ENCODE data around the gene ADCY5.

The ADCY5 gene

DNA sequence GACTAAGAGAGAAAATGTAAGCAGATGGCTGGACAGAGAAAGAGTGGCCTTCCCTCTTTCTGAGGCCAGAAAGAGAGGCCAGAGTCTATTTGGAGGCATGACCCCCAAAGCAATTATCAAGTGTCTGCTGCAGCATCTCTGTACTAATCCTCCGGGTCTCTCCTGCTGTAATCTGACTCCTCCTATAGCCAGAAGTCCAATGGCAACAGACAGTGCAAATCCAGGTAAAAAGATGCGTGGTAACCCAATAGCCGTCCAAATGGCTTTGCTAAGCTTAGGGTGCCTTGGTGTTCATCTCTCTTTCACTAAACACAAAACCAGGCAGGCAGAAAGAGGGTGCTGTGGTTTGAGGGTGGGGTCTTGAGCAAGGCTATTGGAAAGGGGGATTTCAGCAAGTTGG is 91.6 kb downstream of the ADCY5 start:
- Histone ChIP-seq H3K27ac (ENCODE audit: low read depth, low read length) (no peak overlapping the region), H3K27me3 (ENCODE audit: control insufficient read depth, insufficient read depth, low read length) (peaks cover 3% of the 10 kb centered on the region), H3K4me1 (ENCODE audit: control insufficient read depth, insufficient read depth, low read length) (0 out of 2 replicates have a peak, but pooled peaks cover 2% of the 10 kb centered on the region), H3K4me3 (ENCODE audit: low read depth, low read length) (no peak overlapping the region), H3K9me3 (ENCODE audit: control insufficient read depth, insufficient read depth, low read depth, low read length) (peaks cover 4% of the 10 kb centered on the region; the same call in 1 of the 2 replicates), H3K36me3 (ENCODE audit: control insufficient read depth, insufficient read depth, low read length) (no peaks in the 10 kb centered on the region), H3K9ac (ENCODE audit: low read length) (no peak overlapping the region)

DNA sequence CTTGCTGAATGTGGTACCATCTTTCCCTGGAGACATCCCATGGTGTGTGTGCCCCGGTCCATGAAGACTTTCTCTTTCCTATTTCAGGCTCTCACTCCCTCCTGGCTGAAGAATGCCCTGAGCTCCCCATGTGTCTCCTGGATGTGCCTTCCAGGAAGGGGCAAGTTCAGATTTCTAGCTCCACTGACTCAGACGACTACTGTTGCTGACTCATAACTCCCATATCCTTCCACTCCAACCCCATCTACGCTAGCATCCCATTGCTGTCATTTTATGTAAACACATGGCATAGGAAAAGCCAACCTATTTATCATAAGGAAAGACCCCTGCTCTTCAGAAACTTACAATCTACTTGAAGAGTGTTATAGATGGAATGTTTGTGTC is 95.0 kb downstream of the ADCY5 start:
- Histone ChIP-seq H3K27me3 (ENCODE audit: control insufficient read depth, insufficient read depth, low read length) (no peaks in the 10 kb centered on the region; the same call in 1 of the 2 replicates), H3K9ac (ENCODE audit: low read length) (no peak overlapping the region), H3K9me3 (ENCODE audit: control insufficient read depth, insufficient read depth, low read depth, low read length) (peaks cover 4% of the 10 kb centered on the region; the same call in 1 of the 2 replicates), H3K36me3 (ENCODE audit: control insufficient read depth, insufficient read depth, low read length) (no peaks in the 10 kb centered on the region), H3K4me3 (ENCODE audit: low read depth, low read length) (no peak overlapping the region), H3K4me1 (ENCODE audit: control insufficient read depth, insufficient read depth, low read length) (peaks cover 14% of the 10 kb centered on the region; the same call in 1 of the 2 replicates), H3K27ac (ENCODE audit: low read depth, low read length) (no peak overlapping the region)

DNA sequence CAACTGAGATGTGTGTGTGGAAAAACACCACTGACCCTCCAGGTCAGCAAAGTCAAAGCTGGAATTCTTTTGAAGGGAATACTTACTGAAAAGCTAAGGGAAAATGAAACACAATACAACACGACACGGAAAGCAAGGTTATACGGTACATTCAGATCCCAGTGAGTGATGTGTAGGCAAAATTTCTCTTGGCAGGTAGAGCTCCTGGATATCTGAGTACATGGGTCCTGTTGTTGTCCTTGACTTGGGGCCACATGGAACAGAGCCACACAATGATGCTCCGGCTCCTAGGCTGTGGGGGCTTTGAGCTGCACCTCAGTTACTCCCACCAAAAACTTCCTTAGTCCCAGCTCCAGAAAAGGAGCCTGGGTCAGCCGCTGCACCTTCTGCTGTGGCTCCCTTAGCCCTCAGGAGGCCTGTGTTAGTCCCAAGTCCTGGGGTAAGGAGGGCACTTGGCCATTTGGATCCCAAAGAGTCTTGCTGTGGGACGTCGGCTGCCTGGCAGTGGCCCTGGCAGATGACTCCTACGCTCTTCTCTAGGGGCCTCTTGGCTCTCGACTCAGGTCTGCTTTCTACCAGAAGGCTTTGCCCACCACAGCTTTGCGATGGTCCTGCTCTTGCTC is 95.6 kb downstream of the ADCY5 start:
- no peak overlapping the region for H3K9ac ChIP-seq (ENCODE audit: low read length)
- no peak overlapping the region for H3K27ac ChIP-seq (ENCODE audit: low read depth, low read length)
- H3K4me1 ChIP-seq (ENCODE audit: control insufficient read depth, insufficient read depth, low read length), result peaks cover 14% of the 10 kb centered on the region; the same call in 1 of the 2 replicates
- peaks cover 4% of the 10 kb centered on the region; the same call in 1 of the 2 replicates for H3K9me3 ChIP-seq (ENCODE audit: control insufficient read depth, insufficient read depth, low read depth, low read length)
- H3K4me3 ChIP-seq (ENCODE audit: low read depth, low read length), result no peak overlapping the region
- H3K27me3 ChIP-seq (ENCODE audit: control insufficient read depth, insufficient read depth, low read length), result no peaks in the 10 kb centered on the region; the same call in 1 of the 2 replicates
- no peaks in the 10 kb centered on the region for H3K36me3 ChIP-seq (ENCODE audit: control insufficient read depth, insufficient read depth, low read length)

DNA sequence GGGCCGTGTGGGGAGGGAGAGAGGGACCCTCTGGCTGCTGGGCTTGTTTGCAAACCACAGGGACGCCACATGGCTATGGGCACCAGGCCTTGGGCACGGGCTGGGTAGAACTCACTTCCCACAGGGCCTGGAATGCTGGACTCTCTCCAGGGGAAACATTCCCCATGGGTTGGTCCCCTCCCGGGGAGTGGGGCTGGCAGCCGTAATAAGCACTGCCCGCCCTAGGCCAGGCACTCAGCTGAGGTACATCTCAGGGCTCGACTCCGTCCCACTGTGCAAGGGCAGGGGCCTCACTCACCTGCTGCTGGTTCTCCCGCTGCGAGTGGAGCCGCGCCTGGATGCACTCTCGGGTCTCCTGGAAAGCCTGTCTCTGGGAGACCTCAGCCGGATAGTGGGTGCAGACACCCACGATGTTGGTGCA is 96.7 kb downstream of the ADCY5 start:
- Histone ChIP-seq H3K9ac (ENCODE audit: low read length) (no peak overlapping the region), H3K4me1 (ENCODE audit: control insufficient read depth, insufficient read depth, low read length) (peaks cover 14% of the 10 kb centered on the region; the same call in 1 of the 2 replicates), H3K9me3 (ENCODE audit: control insufficient read depth, insufficient read depth, low read depth, low read length) (peaks cover 4% of the 10 kb centered on the region; the same call in 1 of the 2 replicates), H3K4me3 (ENCODE audit: low read depth, low read length) (no peak overlapping the region), H3K27ac (ENCODE audit: low read depth, low read length) (no peak overlapping the region), H3K36me3 (ENCODE audit: control insufficient read depth, insufficient read depth, low read length) (no peaks in the 10 kb centered on the region), H3K27me3 (ENCODE audit: control insufficient read depth, insufficient read depth, low read length) (no peaks in the 10 kb centered on the region; the same call in 1 of the 2 replicates)

DNA sequence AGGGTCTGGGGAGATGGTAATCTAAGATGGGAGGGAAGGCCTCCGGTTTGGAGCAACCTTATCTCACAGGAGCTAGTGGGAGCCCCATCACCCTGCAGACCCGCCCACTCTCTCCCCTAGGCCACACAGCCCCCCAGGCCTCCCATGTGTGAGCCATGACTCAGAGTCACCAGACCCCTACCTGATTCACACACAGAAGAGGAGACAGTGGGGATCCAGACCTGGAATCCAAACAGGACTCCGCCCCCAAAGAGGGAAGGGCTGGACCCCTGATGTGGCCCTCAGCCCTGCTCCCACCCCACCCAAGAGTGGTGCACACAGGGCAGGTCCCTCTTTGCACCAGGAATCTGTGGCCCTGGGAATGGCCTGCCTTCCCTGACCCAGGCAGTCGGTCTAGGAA is 97.4 kb downstream of the ADCY5 start:
- Histone ChIP-seq H3K4me3 (ENCODE audit: low read depth, low read length) (no peak overlapping the region), H3K27ac (ENCODE audit: low read depth, low read length) (no peak overlapping the region), H3K9ac (ENCODE audit: low read length) (no peak overlapping the region), H3K4me1 (ENCODE audit: control insufficient read depth, insufficient read depth, low read length) (peaks cover 18% of the 10 kb centered on the region; the same call in 1 of the 2 replicates), H3K27me3 (ENCODE audit: control insufficient read depth, insufficient read depth, low read length) (no peaks in the 10 kb centered on the region; the same call in 1 of the 2 replicates), H3K36me3 (ENCODE audit: control insufficient read depth, insufficient read depth, low read length) (no peaks in the 10 kb centered on the region), H3K9me3 (ENCODE audit: control insufficient read depth, insufficient read depth, low read depth, low read length) (peaks cover 4% of the 10 kb centered on the region; the same call in 1 of the 2 replicates)

DNA sequence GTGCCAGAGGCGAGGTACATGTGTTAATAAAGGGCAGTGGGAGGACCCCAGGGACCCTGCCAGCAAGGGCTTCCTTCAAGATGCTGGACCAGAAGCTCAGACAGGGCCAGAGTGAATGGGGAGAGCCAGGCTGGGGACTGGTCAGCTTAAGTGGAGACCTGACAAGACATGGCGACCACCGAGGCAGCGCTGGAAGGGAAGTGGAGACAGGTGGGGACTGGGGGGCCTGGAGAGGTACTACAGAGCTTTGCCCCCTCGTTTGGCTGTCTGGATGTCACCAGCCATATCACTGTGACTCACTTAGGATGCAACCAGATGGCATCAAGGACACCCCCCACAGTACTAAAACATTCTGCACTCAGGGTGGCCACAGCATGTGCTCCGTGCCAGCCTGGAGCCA is 97.9 kb downstream of the ADCY5 start:
- H3K36me3 ChIP-seq (ENCODE audit: control insufficient read depth, insufficient read depth, low read length), result no peaks in the 10 kb centered on the region
- H3K9me3 ChIP-seq (ENCODE audit: control insufficient read depth, insufficient read depth, low read depth, low read length), result peaks cover 4% of the 10 kb centered on the region; the same call in 1 of the 2 replicates
- H3K4me1 ChIP-seq (ENCODE audit: control insufficient read depth, insufficient read depth, low read length), result peaks cover 21% of the 10 kb centered on the region; the same call in 1 of the 2 replicates
- no peak overlapping the region for H3K27ac ChIP-seq (ENCODE audit: low read depth, low read length)
- no peak overlapping the region for H3K9ac ChIP-seq (ENCODE audit: low read length)
- no peak overlapping the region for H3K4me3 ChIP-seq (ENCODE audit: low read depth, low read length)
- H3K27me3 ChIP-seq (ENCODE audit: control insufficient read depth, insufficient read depth, low read length), result no peaks in the 10 kb centered on the region; the same call in 1 of the 2 replicates

DNA sequence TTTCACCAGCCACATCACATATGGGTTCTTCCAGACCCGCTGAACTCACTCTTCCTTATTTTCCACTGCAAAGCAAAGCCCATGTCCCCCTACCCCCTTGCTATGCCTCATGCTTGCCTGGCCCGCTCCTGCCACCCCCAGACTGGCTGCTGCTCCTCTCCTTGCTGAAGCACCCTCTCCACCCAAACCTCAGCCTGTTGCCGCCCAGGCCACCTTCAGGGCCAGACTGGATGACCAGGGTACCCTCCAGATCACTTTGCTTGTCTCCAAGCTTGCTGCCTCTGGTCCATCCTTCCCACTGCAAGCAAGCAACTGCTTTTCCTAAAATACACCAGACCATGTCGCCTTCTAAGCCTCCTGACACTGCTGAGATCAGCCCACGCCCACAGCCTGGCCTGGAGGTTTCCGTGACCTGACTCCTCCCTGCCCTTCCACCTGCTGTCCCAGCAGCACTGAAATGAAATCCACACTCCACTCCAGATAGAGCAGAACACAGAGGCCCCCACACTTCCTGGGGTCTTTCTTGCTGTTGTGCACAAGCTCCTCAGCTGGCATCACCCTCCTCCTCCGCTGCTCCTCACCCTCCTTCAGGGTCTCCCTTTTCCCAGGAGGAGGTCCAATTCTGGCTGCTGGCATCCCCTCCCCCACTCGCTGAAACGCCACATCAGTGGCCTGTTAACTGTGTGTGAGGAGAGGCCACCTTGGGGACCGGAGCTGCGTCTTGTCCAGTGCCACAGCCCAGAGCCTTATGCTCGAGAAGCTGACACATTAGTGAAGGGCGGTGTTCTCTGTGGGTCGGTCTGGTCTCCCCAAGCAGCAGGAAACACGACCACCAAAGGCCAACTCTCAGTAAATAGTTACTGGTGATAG is 99.1 kb downstream of the ADCY5 start:
- peaks cover 1% of the 10 kb centered on the region; the same call in 1 of the 2 replicates for H3K9me3 ChIP-seq (ENCODE audit: control insufficient read depth, insufficient read depth, low read depth, low read length)
- no peak overlapping the region for H3K27ac ChIP-seq (ENCODE audit: low read depth, low read length)
- H3K4me3 ChIP-seq (ENCODE audit: low read depth, low read length), result no peak overlapping the region
- no peak overlapping the region for H3K9ac ChIP-seq (ENCODE audit: low read length)
- H3K4me1 ChIP-seq (ENCODE audit: control insufficient read depth, insufficient read depth, low read length), result peaks cover 27% of the 10 kb centered on the region
- no peaks in the 10 kb centered on the region for H3K36me3 ChIP-seq (ENCODE audit: control insufficient read depth, insufficient read depth, low read length)
- H3K27me3 ChIP-seq (ENCODE audit: control insufficient read depth, insufficient read depth, low read length), result no peaks in the 10 kb centered on the region; the same call in 1 of the 2 replicates

DNA sequence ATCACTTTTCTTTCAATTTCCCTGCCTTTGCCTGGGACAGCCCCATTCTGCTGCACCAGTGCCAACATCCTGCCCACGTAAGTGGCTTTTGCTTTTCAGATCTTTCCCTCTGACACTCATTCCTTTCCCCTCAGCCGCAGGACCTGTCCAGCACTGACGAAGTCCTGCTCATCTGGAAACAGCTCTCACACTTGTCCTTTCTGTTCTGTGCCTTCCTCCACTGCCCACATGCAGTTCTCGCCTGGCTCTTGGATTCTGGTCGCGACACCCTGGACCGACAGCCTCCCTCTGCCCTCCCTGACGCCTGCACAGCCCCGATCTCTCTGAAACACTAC is 99.7 kb downstream of the ADCY5 start:
- Histone ChIP-seq H3K4me1 (ENCODE audit: control insufficient read depth, insufficient read depth, low read length) (peaks cover 34% of the 10 kb centered on the region), H3K27me3 (ENCODE audit: control insufficient read depth, insufficient read depth, low read length) (no peaks in the 10 kb centered on the region; the same call in 1 of the 2 replicates), H3K27ac (ENCODE audit: low read depth, low read length) (no peak overlapping the region), H3K4me3 (ENCODE audit: low read depth, low read length) (no peak overlapping the region), H3K36me3 (ENCODE audit: control insufficient read depth, insufficient read depth, low read length) (no peaks in the 10 kb centered on the region), H3K9ac (ENCODE audit: low read length) (no peak overlapping the region), H3K9me3 (ENCODE audit: control insufficient read depth, insufficient read depth, low read depth, low read length) (no peaks in the 10 kb centered on the region)

DNA sequence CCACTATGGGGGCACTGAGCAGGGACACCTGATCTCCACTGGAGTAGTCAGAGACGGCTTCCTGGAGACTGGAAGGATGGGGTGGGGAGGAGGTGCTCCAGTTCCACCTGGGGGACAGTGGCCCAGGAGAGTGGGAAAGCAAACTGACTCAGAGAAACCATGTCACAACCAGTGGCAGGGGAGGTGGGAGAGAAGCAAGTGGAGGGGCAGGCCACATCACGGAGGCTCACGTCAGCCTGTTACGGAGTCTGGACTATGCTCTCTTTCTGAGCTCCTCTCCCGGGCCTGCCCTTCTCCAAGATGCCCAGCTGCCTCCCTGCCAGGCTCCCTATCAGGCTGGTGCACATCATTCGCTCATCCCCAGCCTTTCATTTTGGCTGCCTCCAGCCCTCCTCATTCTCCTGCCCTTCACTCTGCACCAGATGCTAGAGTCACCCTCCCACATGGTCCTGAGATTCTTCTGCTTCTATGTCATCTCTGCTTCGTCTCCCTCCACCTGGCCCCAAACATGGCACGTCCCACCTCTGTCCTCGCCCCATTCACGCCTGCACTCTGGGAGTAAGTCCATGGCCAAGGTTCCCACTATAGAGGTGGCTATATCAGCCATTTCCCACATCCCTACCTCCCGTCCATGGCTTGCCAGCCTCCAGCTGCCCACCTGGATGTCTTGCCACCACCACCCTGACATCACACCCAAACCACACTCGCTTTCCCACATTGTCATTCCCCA is 100.3 kb downstream of the ADCY5 start:
- no peak overlapping the region for H3K4me3 ChIP-seq (ENCODE audit: low read depth, low read length)
- H3K4me1 ChIP-seq (ENCODE audit: control insufficient read depth, insufficient read depth, low read length), result peaks cover 39% of the 10 kb centered on the region
- H3K27me3 ChIP-seq (ENCODE audit: control insufficient read depth, insufficient read depth, low read length), result no peaks in the 10 kb centered on the region; the same call in 1 of the 2 replicates
- H3K9me3 ChIP-seq (ENCODE audit: control insufficient read depth, insufficient read depth, low read depth, low read length), result no peaks in the 10 kb centered on the region
- no peaks in the 10 kb centered on the region for H3K36me3 ChIP-seq (ENCODE audit: control insufficient read depth, insufficient read depth, low read length)
- H3K27ac ChIP-seq (ENCODE audit: low read depth, low read length), result no peak overlapping the region
- no peak overlapping the region for H3K9ac ChIP-seq (ENCODE audit: low read length)

DNA sequence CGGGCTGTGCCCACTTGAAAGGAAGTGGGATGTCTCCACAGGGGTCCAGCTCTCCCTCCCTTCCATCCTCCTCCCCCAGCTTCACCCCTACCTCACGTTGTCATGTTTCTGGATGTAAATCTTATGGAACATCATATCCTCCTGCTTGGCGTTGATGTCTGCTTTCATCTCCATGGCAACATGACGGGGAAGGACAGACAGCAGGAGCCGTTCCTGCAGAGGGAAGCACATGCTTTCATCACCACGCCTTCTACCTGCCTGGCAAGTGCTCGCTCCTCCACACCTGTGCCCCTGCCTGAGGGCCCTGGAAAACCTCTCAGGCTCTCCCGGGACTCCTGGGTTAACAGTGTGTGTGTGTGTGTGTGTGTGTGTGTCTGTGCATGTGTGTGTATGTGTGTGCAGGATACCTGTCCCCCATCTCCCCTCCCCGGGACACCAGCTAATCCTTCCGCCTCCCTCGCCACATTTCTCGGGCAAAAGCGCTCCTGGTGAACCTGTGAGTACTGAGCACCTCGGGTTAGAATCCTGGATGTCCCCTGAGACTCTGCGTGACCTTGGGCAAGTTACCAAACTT is 101.1 kb downstream of the ADCY5 start:
- Histone ChIP-seq H3K27me3 (ENCODE audit: control insufficient read depth, insufficient read depth, low read length) (no peaks in the 10 kb centered on the region; the same call in 1 of the 2 replicates), H3K4me3 (ENCODE audit: low read depth, low read length) (no peak overlapping the region), H3K27ac (ENCODE audit: low read depth, low read length) (no peak overlapping the region), H3K9ac (ENCODE audit: low read length) (no peak overlapping the region), H3K36me3 (ENCODE audit: control insufficient read depth, insufficient read depth, low read length) (no peaks in the 10 kb centered on the region), H3K9me3 (ENCODE audit: control insufficient read depth, insufficient read depth, low read depth, low read length) (no peaks in the 10 kb centered on the region), H3K4me1 (ENCODE audit: control insufficient read depth, insufficient read depth, low read length) (peaks cover 46% of the 10 kb centered on the region)
